Osteoblast (primary cell): ENCODE data around the gene PLAAT3. TPM values are rescaled to one million over a fixed set of nuclear protein-coding genes. Genes with fewer than 3 reads are reported as not detected.
"Not testable (repeated sequence)": the region's sequence is repeated elsewhere in the genome, so short reads cannot be mapped to it uniquely, and the experiment has no call there.

ENCODE experiments used
- DNase-seq: peaks from one replicate; pipeline ENCODE4 v3.0.0; 2011; ENCODE audit warnings: low spot score, mixed read lengths; ENCODE audit not compliant: insufficient read length; ENCODE audit errors: missing footprints
- H2AFZ ChIP-seq: 2 replicates; pipeline ENCODE4 v1.6.0; 2011; ENCODE audit warnings: mild to moderate bottlenecking, low read length
- H3K27ac ChIP-seq: 2 replicates; pipeline ENCODE4 v1.5.1; 2011; ENCODE audit warnings: mild to moderate bottlenecking, low read depth, low read length, moderate library complexity
- H3K27me3 ChIP-seq: 2 replicates; pipeline ENCODE4 v1.6.0; 2012; ENCODE audit warnings: mild to moderate bottlenecking, control low read depth, inconsistent platforms, low read length, moderate library complexity; ENCODE audit not compliant: insufficient read depth
- H3K36me3 ChIP-seq: 2 replicates; pipeline ENCODE4 v1.5.1; 2011; ENCODE audit warnings: mild to moderate bottlenecking, low read length, control low read depth, moderate library complexity; ENCODE audit not compliant: insufficient read depth
- H3K4me1 ChIP-seq: 2 replicates; pipeline ENCODE4 v1.5.1; 2011; ENCODE audit warnings: mild to moderate bottlenecking, low read length, control low read depth, moderate library complexity; ENCODE audit not compliant: insufficient read depth
- H3K4me2 ChIP-seq: 2 replicates; pipeline ENCODE4 v1.6.0; 2011; ENCODE audit warnings: mild to moderate bottlenecking, low read length; ENCODE audit not compliant: insufficient read depth
- H3K4me3 ChIP-seq: fragments of 200-600 bp; sonication (generic); 3 replicates; pipeline ENCODE4 v1.5.1; 2012; ENCODE audit warnings: mild to moderate bottlenecking, low read length, inconsistent platforms; ENCODE audit not compliant: insufficient read depth
- H3K79me2 ChIP-seq: 2 replicates; pipeline ENCODE4 v1.6.0; 2012; ENCODE audit warnings: mild to moderate bottlenecking, low read length, control low read depth, inconsistent platforms; ENCODE audit not compliant: insufficient read depth
- H3K9me3 ChIP-seq: 2 replicates; pipeline ENCODE4 v1.5.1; 2011; ENCODE audit warnings: low read depth, low read length, control low read depth
- H4K20me1 ChIP-seq: 2 replicates; pipeline ENCODE4 v1.6.0; 2012; ENCODE audit warnings: mild to moderate bottlenecking, low read length, control low read depth; ENCODE audit not compliant: insufficient read depth
- total RNA-seq: library from RNA; depleted of rRNA; stranded (reverse); fragments of >200 nt; gene quantifications from 2 replicates; pipeline ENCODE4 v1.2.3, GENCODE V29; 2012
- TF ChIP-seq, protein P1 (sequence below): IDR thresholded peaks from 2 replicates; pipeline ENCODE4 v1.5.1; 2011; ENCODE audit warnings: mild to moderate bottlenecking, low read depth, low read length, moderate library complexity; ENCODE audit errors: extremely low read depth

Gene PLAAT3
- total RNA-seq, 1 donor, result 34.4 TPM

DNA sequence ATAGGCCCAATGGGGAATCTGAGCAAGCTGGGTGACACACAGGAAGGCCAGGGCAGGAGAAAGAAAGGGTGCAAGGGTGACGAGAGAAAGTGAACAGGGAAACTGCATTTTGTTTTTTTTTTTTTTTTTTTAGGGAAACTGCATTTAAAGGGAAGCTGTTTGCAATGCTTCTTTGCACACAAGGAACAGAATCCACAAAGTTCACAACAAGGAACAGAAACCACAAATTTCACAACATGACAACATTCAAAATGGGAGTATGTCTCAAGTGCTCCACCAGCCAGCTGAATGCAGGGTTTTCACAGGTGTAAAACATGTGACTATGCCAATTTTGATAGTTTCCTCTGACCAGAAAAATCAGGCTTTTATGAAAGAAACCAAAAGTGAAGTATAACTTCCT, 6.8 kb upstream of the PLAAT3 start:
- H3K36me3 ChIP-seq, result no peaks in the 10 kb centered on the region
- TF ChIP-seq, protein P1, sequence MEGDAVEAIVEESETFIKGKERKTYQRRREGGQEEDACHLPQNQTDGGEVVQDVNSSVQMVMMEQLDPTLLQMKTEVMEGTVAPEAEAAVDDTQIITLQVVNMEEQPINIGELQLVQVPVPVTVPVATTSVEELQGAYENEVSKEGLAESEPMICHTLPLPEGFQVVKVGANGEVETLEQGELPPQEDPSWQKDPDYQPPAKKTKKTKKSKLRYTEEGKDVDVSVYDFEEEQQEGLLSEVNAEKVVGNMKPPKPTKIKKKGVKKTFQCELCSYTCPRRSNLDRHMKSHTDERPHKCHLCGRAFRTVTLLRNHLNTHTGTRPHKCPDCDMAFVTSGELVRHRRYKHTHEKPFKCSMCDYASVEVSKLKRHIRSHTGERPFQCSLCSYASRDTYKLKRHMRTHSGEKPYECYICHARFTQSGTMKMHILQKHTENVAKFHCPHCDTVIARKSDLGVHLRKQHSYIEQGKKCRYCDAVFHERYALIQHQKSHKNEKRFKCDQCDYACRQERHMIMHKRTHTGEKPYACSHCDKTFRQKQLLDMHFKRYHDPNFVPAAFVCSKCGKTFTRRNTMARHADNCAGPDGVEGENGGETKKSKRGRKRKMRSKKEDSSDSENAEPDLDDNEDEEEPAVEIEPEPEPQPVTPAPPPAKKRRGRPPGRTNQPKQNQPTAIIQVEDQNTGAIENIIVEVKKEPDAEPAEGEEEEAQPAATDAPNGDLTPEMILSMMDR, result no peak
- H3K4me1 ChIP-seq, result no peaks in the 10 kb centered on the region
- no peak for DNase-seq
- H4K20me1 ChIP-seq, result no peaks in the 10 kb centered on the region
- H3K4me2 ChIP-seq, result no peak overlapping the region
- H3K9me3 ChIP-seq, result no peaks in the 10 kb centered on the region
- no peak overlapping the region for H3K27ac ChIP-seq
- H3K27me3 ChIP-seq, result no peaks in the 10 kb centered on the region
- H3K79me2 ChIP-seq, result no peaks in the 10 kb centered on the region
- H3K4me3 ChIP-seq, result no peak overlapping the region
- H2AFZ ChIP-seq, result no peak overlapping the region

DNA sequence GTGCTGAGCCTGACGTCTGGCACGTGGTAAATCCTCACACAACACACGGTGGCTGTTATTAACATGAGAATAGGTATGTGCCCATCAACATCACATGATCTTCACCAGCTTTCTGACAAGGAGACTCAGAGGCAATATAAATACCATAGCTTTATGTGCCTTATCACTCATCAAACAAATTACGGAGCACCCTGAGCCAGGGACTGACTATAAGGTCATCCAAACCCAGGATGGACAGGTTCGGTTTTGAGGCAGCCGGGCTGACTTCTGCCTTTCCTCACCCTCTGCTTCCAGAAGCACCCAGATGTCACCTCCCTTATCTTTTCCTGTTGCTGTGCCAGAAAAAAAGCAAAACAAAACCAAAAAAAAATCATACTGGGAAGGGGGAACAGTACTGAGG, 5.7 kb upstream of the PLAAT3 start:
- no peaks in the 10 kb centered on the region for H3K4me1 ChIP-seq
- no peaks in the 10 kb centered on the region for H4K20me1 ChIP-seq
- H2AFZ ChIP-seq, result no peak overlapping the region
- DNase-seq, result no peak
- TF ChIP-seq, protein P1, result no peak
- H3K36me3 ChIP-seq, result no peaks in the 10 kb centered on the region
- H3K9me3 ChIP-seq, result no peaks in the 10 kb centered on the region
- no peak overlapping the region for H3K4me2 ChIP-seq
- H3K27me3 ChIP-seq, result no peaks in the 10 kb centered on the region
- H3K27ac ChIP-seq, result no peak overlapping the region
- H3K4me3 ChIP-seq, result no peak overlapping the region
- no peaks in the 10 kb centered on the region for H3K79me2 ChIP-seq

DNA sequence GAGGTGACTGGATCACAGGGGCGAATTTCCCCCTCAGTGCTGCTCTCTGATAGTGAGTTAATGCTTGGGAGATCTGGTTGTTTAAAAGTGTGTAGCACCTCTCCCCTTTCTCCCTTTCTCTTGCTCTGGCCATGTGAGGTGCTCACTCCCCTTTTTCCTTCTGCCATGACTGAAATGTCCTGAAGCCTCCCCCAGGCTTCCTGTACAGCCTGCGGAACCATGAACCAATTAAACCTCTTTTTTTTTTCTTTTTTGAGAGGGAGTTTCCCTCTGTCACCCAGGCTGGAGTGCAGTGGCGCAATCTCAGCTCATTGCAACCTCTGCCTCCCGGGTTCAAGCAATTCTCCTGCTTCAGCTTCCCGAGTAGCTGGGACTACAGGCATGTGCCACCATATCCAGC, 3.5 kb upstream of the PLAAT3 start:
- not testable (repeated sequence) for H2AFZ ChIP-seq, H3K4me2 ChIP-seq, H4K20me1 ChIP-seq, DNase-seq, H3K4me3 ChIP-seq, H3K9me3 ChIP-seq, H3K79me2 ChIP-seq, H3K36me3 ChIP-seq, H3K27ac ChIP-seq, H3K27me3 ChIP-seq, H3K4me1 ChIP-seq

- no peak for DNase-seq
- no peak overlapping the region for H3K4me3 ChIP-seq
Observed at GRCh38 chr11:63616953-63617352, 2.7 kb upstream of the PLAAT3 start.

More at GRCh38 chr11:63616953-63617352, 2.7 kb upstream of the PLAAT3 start:
- no peaks in the 10 kb centered on the region for H3K36me3 ChIP-seq
- peaks cover 10% of the 10 kb centered on the region for H3K79me2 ChIP-seq
- H4K20me1 ChIP-seq, result no peaks in the 10 kb centered on the region
- peaks cover 12% of the 10 kb centered on the region for H3K4me1 ChIP-seq
- no peak overlapping the region for H3K27ac ChIP-seq
- H3K27me3 ChIP-seq, result no peaks in the 10 kb centered on the region
- no peak overlapping the region for H3K4me2 ChIP-seq
- TF ChIP-seq, protein P1, result no peak
- H2AFZ ChIP-seq, result no peak overlapping the region
- H3K9me3 ChIP-seq, result no peaks in the 10 kb centered on the region
